GM12864 (cell line): ENCODE results near the gene CXCR3.
A peak's percentile ranks its signal among the peaks of the same experiment; 100 is the strongest.
"Not testable (repeated sequence)": the region's sequence is repeated elsewhere in the genome, so short reads cannot be mapped to it uniquely, and the experiment has no call there.

Experiments used
- DNase-seq: peaks from one replicate; pipeline ENCODE4 v3.0.0-alpha.2; 2011; ENCODE audit warnings: low read depth
- H3K4me3 ChIP-seq: 2 replicates; pipeline ENCODE4 v1.5.1; 2011; ENCODE audit warnings: mild to moderate bottlenecking, low read depth, low read length, control low read depth
- TF ChIP-seq, protein P1 (sequence below): IDR thresholded peaks from 2 replicates; pipeline ENCODE4 v1.5.1; 2011; ENCODE audit warnings: low read depth, mild to moderate bottlenecking, moderate library complexity, low read length, control low read depth, inconsistent platforms; ENCODE audit errors: missing control alignments

The CXCR3 gene

GRCh38 chrX:71617742-71618141, 569 bp downstream of the CXCR3 start:
- peak overlapping the region; percentile 42 for H3K4me3 ChIP-seq
- no peak for DNase-seq
- TF ChIP-seq, protein P1, sequence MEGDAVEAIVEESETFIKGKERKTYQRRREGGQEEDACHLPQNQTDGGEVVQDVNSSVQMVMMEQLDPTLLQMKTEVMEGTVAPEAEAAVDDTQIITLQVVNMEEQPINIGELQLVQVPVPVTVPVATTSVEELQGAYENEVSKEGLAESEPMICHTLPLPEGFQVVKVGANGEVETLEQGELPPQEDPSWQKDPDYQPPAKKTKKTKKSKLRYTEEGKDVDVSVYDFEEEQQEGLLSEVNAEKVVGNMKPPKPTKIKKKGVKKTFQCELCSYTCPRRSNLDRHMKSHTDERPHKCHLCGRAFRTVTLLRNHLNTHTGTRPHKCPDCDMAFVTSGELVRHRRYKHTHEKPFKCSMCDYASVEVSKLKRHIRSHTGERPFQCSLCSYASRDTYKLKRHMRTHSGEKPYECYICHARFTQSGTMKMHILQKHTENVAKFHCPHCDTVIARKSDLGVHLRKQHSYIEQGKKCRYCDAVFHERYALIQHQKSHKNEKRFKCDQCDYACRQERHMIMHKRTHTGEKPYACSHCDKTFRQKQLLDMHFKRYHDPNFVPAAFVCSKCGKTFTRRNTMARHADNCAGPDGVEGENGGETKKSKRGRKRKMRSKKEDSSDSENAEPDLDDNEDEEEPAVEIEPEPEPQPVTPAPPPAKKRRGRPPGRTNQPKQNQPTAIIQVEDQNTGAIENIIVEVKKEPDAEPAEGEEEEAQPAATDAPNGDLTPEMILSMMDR = no peak

- DNase-seq = no peak
- no peak overlapping the region for H3K4me3 ChIP-seq
- TF ChIP-seq, protein P1 = no peak
Measured at GRCh38 chrX:71616672-71617529, 1.4 kb downstream of the CXCR3 start.

DNA sequence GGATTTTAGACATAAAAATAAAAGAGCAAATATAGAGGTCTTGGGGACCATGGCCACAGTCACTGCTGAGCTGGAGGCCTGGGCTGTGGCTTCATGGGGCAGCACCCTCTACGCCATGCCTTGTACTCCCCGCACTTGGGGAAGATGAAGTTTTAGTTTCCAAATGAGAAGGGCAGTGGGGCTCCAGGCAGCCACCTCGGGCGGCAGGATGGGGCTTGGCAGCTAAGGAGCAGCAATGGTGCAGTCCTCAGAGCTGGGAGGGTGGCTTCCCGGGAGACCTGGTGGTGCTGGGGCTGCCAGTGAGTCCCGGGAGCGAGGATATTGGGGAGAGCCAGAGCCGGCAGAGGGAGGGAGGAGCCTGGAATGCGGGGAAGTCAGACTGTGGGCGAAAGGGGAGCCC, 2.4 kb downstream of the CXCR3 start:
- TF ChIP-seq, protein P1 = no peak
- no peak overlapping the region for H3K4me3 ChIP-seq
- DNase-seq = no peak

DNA sequence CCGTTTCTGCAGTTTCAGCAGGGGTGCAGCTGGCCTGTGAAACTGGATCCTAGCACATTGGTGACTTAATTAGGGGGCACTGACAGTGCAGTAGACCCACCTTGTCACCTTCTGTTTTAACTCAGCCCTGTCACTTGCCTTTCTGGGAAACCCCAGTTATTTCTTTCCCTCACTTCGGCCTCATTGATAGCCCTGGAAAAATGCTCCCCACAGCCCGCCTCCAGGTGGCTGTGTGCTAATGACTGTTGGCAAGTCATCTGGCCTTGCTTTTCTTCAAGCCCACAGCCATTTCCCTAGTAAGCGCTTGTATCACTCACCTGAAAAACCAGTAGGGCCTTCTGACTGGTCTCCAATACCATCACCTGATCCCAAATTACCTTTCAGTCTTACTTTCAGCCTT, 3.3 kb downstream of the CXCR3 start:
- DNase-seq = no peak
- TF ChIP-seq, protein P1 = no peak
- H3K4me3 ChIP-seq = no peak overlapping the region

- no peak overlapping the region for H3K4me3 ChIP-seq
- no peak for DNase-seq
- TF ChIP-seq, protein P1 = no peak
Measured at GRCh38 chrX:71612256-71612655, 6.1 kb downstream of the CXCR3 start.

- DNase-seq, H3K4me3 ChIP-seq: not testable (repeated sequence)
Measured at GRCh38 chrX:71611736-71612135, 6.6 kb downstream of the CXCR3 start.

GRCh38 chrX:71609095-71609750, 9.1 kb downstream of the CXCR3 start:
- DNase-seq = no peak
- TF ChIP-seq, protein P1 = peak; percentile 9
- no peak overlapping the region for H3K4me3 ChIP-seq
